ENCODE data around the gene GLRB. TPM values are rescaled to one million over a fixed set of nuclear protein-coding genes. Genes with fewer than 3 reads are reported as not detected.

GLRB gene
- total RNA-seq, 6 experiments from 2014 or later, result 0.12 to 1.7 (median 0.36) TPM

DNA sequence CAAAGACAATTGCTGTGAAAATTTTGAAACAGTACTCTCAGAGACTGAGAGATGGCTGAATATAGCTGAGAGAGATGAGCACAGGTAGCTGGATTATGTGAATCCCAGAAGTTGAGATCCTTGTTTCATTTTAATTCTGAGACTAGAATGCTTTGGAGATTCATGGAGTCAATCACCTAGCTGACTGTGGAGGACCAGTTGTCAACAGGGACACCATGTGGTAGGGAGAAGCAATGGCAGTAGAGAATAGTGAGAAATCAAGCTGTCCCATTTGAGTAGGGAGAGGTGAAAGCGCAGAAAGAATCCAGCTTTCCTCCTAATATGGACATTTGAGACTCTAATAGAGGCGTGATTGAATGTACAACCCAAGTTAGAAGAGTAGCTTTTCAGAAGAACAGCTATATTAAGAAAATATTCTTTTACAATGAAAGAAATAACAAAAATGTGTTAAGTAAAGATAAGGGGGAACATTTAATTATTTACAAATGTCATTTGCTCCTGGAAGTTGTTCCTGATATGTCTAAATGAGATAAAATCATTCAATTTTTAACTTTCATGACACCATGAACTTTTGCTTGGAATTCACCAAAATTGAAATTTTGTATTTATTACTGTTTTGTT, 30.3 kb upstream of the GLRB start:
- no peak overlapping the region for H3K4me3 ChIP-seq
- peak; percentile 99 to 100 (median 100) for ATAC-seq
- no peak for TF ChIP-seq POLR2A (IDR thresholded peaks at IDR 0.05)
- TF ChIP-seq, protein P1, sequence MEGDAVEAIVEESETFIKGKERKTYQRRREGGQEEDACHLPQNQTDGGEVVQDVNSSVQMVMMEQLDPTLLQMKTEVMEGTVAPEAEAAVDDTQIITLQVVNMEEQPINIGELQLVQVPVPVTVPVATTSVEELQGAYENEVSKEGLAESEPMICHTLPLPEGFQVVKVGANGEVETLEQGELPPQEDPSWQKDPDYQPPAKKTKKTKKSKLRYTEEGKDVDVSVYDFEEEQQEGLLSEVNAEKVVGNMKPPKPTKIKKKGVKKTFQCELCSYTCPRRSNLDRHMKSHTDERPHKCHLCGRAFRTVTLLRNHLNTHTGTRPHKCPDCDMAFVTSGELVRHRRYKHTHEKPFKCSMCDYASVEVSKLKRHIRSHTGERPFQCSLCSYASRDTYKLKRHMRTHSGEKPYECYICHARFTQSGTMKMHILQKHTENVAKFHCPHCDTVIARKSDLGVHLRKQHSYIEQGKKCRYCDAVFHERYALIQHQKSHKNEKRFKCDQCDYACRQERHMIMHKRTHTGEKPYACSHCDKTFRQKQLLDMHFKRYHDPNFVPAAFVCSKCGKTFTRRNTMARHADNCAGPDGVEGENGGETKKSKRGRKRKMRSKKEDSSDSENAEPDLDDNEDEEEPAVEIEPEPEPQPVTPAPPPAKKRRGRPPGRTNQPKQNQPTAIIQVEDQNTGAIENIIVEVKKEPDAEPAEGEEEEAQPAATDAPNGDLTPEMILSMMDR (IDR thresholded peaks at IDR 0.05), result peak; percentile 75 to 88 (median 79)
- no peaks in the 10 kb centered on the region for H3K27me3 ChIP-seq
- no peaks in the 10 kb centered on the region for H3K9me3 ChIP-seq
- no peak for DNase-seq
- intact Hi-C loops (cut with DNase I), result loop anchor here in 1 of 2 donors (10.0 kb wide), 1 partner anchor 51 kb away; no protein-coding TSS in a partner anchor
- no peaks in the 10 kb centered on the region for H3K4me1 ChIP-seq
- WGBS (ENCODE audit: insufficient coverage, low coverage, low lambda C conversion rate, missing lambda C conversion rate), result 6% methylated on average over 2 of the region's 2 CpGs
- no peak overlapping the region for H3K27ac ChIP-seq
- H3K36me3 ChIP-seq, result no peaks in the 10 kb centered on the region

DNA sequence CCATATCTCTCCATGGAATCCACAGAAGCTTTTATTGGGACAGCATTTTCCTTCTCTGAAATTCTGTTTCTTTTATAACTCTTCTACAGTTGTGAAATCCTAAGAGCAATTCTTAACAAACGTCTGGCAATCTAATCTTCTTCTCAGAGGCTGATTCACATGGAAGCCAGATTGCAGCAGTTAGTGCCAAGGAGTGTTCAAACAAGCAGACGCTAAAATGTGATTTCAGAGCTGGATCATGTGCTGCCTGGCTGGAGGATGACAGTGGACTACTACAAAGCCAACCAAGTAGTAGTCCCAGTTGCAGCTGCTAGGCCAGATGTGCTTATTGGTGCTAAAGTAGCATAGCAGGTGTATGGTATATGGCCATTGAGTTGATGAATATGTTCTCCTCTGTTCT, 27.7 kb upstream of the GLRB start:
- H3K9me3 ChIP-seq, result no peaks in the 10 kb centered on the region
- no peaks in the 10 kb centered on the region for H3K36me3 ChIP-seq
- H3K4me3 ChIP-seq, result no peak overlapping the region
- no peaks in the 10 kb centered on the region for H3K27me3 ChIP-seq
- no peak for DNase-seq
- intact Hi-C loops (cut with DNase I), result loop anchor here in 1 of 2 donors (10.0 kb wide), 1 partner anchor 53 kb away; no protein-coding TSS in a partner anchor
- TF ChIP-seq, protein P1 (IDR thresholded peaks at IDR 0.05), result no peak
- no peak for TF ChIP-seq POLR2A (IDR thresholded peaks at IDR 0.05)
- no peak overlapping the region for H3K27ac ChIP-seq
- no peak for ATAC-seq
- H3K4me1 ChIP-seq, result no peaks in the 10 kb centered on the region
- 28% methylated on average over 2 of the region's 2 CpGs for WGBS (ENCODE audit: insufficient coverage, low coverage, low lambda C conversion rate, missing lambda C conversion rate)

DNA sequence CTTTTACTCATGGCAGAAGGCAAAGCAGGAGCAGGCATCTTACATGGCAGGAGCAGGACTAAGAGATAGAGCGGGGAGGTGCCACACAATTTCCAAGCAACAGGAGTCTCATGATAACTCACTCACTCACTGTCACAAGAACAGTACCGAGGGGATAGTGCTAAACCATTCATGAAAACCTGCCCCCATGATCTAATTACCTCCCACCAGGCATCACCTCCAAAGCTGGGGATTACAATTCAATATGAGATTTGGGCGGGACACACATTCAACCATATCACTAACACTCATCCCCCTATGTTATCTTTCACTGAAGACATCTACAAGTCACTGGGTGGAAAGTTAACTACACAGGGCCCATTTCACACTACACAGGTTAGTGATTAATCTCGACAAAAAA, 25.4 kb upstream of the GLRB start:
- Histone ChIP-seq H3K36me3 (no peaks in the 10 kb centered on the region), H3K9me3 (no peaks in the 10 kb centered on the region), H3K4me1 (no peaks in the 10 kb centered on the region), H3K27ac (no peak overlapping the region), H3K27me3 (no peaks in the 10 kb centered on the region), H3K4me3 (no peak overlapping the region)
- WGBS (ENCODE audit: insufficient coverage, low coverage, low lambda C conversion rate, missing lambda C conversion rate), result 97% methylated on average over 3 of the region's 4 CpGs
- TF ChIP-seq, protein P1 (IDR thresholded peaks at IDR 0.05), result no peak
- no peak for TF ChIP-seq POLR2A (IDR thresholded peaks at IDR 0.05)
- ATAC-seq, result no peak
- DNase-seq, result no peak
- intact Hi-C loops (cut with DNase I), result no loop called here

DNA sequence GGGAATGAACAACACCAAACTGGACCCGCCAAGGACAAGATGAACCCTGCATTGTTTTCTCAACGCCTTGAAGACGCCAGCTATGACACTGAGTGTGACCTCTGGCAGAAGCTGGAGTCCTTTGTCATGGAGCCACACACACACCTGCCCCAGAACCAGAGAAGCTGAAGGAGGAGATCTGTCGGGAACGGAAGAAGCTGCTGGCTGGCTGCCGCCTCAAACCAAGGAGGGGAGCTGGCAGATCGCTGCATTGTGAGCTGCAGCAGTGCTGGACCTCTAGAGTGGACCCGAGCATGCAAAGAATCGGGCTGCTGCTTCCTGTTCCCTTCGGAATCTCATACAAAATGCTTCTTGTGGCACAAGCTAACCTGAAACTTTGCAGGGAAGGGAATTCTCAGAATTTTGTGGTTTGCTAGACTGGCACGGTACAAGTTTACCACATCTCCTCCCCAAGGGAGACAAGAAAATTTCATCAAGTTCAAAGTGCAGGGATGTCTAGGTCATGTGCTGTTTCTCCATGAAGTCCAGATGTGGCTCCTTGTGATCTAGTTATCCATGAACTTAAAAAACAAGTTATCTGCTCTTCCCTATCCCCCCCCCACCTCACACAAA, 23.4 kb upstream of the GLRB start:
- Histone ChIP-seq H3K27me3 (no peaks in the 10 kb centered on the region), H3K36me3 (no peaks in the 10 kb centered on the region), H3K27ac (no peak overlapping the region), H3K9me3 (no peaks in the 10 kb centered on the region), H3K4me3 (no peak overlapping the region), H3K4me1 (no peaks in the 10 kb centered on the region)
- intact Hi-C loops (cut with DNase I), result no loop called here
- no peak for DNase-seq
- TF ChIP-seq POLR2A (IDR thresholded peaks at IDR 0.05), result no peak
- TF ChIP-seq, protein P1 (IDR thresholded peaks at IDR 0.05), result no peak
- WGBS (ENCODE audit: insufficient coverage, low coverage, low lambda C conversion rate, missing lambda C conversion rate), result 85% methylated on average over 3 of the region's 11 CpGs
- ATAC-seq, result no peak
